Measurements from ENCODE around the gene PAIP2.

The PAIP2 gene

DNA sequence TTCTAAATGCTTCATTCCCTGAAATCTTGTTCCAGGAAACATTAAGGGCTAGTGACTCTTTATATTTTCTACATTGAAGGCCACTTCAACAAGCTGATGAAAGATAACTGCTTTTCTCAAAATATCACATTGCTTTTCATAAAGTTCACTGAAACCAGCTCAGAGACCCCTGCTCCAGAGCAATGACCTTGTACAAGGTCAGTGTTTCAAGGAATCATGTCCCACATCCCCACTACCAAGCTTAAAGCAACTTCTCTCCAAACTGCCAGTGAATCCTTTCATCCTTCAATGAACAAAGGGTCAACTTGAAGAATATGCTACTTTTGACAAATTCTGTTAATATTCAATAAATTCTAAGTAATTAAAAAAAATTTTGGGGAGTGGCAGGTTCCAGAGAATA lies 74.2 kb downstream of the PAIP2 start:
- Histone ChIP-seq H4K91ac (ENCODE audit: low read length) (no peak overlapping the region), H3K36me3 (ENCODE audit: control insufficient read depth in 1 of 2, insufficient read depth in 2 of 2, low read depth in 1 of 2, low read length in 2 of 2) (peaks cover 37 to 70% of the 10 kb centered on the region in 2 experiments), H3K23ac (ENCODE audit: low read length in 2 of 2) (no peak overlapping the region), H3K4me1 (ENCODE audit: control insufficient read depth, insufficient read depth, low read depth, low read length) (peaks cover 8% of the 10 kb centered on the region), H3K9ac (ENCODE audit: low read length) (no peak overlapping the region), H3K27me3 (ENCODE audit: control insufficient read depth in 1 of 2, insufficient read depth in 1 of 2, low read length in 2 of 2) (no peaks in the 10 kb centered on the region), H2BK15ac (ENCODE audit: low read depth, poor library complexity, severe bottlenecking) (no peak overlapping the region), H3K9me3 (ENCODE audit: control insufficient read depth, low read length) (no peaks in the 10 kb centered on the region), H3K4ac (ENCODE audit: low read depth in 1 of 2, low read length in 2 of 2) (no peak overlapping the region), H3K27ac (ENCODE audit: low read length, poor library complexity, severe bottlenecking) (no peak overlapping the region), H3K14ac (ENCODE audit: low read length in 2 of 2) (no peak overlapping the region), H3K4me3 (ENCODE audit: insufficient read depth in 1 of 2, low read depth in 1 of 2, low read length in 2 of 2) (no peak overlapping the region), H2BK120ac (ENCODE audit: low read depth, low read length) (no peak overlapping the region), H3K79me1 (replicated peaks; ENCODE audit: low read length, poor library complexity, severe bottlenecking) (peaks cover 1% of the 10 kb centered on the region), H2BK12ac (ENCODE audit: low read length in 2 of 2) (no peak overlapping the region), H3K4me2 (ENCODE audit: low read length, poor library complexity, severe bottlenecking) (no peak overlapping the region), H3K18ac (ENCODE audit: low read depth in 1 of 2, low read length in 2 of 2) (no peak overlapping the region), H2AK5ac (ENCODE audit: low read length, severe bottlenecking) (no peak overlapping the region), H4K8ac (ENCODE audit: low read length) (no peak overlapping the region), H2AFZ (ENCODE audit: low read depth, low read length) (no peak overlapping the region), H2BK5ac (ENCODE audit: low read depth, low read length, poor library complexity, severe bottlenecking) (no peak overlapping the region)
- no peak for DNase-seq

DNA sequence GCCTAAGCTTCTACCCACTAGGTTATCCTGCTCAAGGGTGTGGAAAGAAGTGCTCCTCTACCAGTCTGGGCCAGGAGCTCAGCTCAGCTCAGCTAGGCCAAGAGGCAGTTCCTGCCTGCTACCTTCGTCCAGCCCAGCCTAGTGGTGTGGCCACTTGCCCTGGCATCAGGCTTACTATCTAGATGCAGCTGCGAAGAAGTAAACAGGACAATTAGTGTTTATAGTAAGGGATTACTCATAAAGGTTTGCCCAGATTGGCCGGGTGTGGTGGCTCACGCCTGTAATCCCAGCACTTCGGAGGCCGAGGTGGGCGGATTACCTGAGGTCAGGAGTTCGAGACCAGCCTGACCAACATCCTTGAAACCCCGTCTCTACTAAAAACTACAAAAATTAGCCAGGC lies 75.0 kb downstream of the PAIP2 start:
- Histone ChIP-seq H3K27me3 (ENCODE audit: control insufficient read depth in 1 of 2, insufficient read depth in 1 of 2, low read length in 2 of 2) (no peaks in the 10 kb centered on the region), H2AFZ (ENCODE audit: low read depth, low read length) (no peak overlapping the region), H3K18ac (ENCODE audit: low read depth in 1 of 2, low read length in 2 of 2) (peak overlapping the region in 1 of 2 experiments; percentile 31), H3K79me1 (replicated peaks; ENCODE audit: low read length, poor library complexity, severe bottlenecking) (peaks cover 1% of the 10 kb centered on the region), H4K8ac (ENCODE audit: low read length) (no peak overlapping the region), H3K4ac (ENCODE audit: low read depth in 1 of 2, low read length in 2 of 2) (no peak overlapping the region), H2BK15ac (ENCODE audit: low read depth, poor library complexity, severe bottlenecking) (no peak overlapping the region), H3K4me2 (ENCODE audit: low read length, poor library complexity, severe bottlenecking) (no peak overlapping the region), H2AK5ac (ENCODE audit: low read length, severe bottlenecking) (no peak overlapping the region), H3K9ac (ENCODE audit: low read length) (no peak overlapping the region), H3K36me3 (ENCODE audit: control insufficient read depth in 1 of 2, insufficient read depth in 2 of 2, low read depth in 1 of 2, low read length in 2 of 2) (peaks cover 37 to 72% of the 10 kb centered on the region in 2 experiments), H2BK120ac (ENCODE audit: low read depth, low read length) (no peak overlapping the region), H2BK12ac (ENCODE audit: low read length in 2 of 2) (no peak overlapping the region), H3K9me3 (ENCODE audit: control insufficient read depth, low read length) (no peaks in the 10 kb centered on the region), H3K23ac (ENCODE audit: low read length in 2 of 2) (peak overlapping the region in 1 of 2 experiments; percentile 61), H3K27ac (ENCODE audit: low read length, poor library complexity, severe bottlenecking) (no peak overlapping the region), H3K4me3 (ENCODE audit: insufficient read depth in 1 of 2, low read depth in 1 of 2, low read length in 2 of 2) (no peak overlapping the region), H2BK5ac (ENCODE audit: low read depth, low read length, poor library complexity, severe bottlenecking) (no peak overlapping the region), H4K91ac (ENCODE audit: low read length) (no peak overlapping the region), H3K4me1 (ENCODE audit: control insufficient read depth, insufficient read depth, low read depth, low read length) (peaks cover 8% of the 10 kb centered on the region), H3K14ac (ENCODE audit: low read length in 2 of 2) (peak overlapping the region in 1 of 2 experiments; percentile 92)
- peak; percentile 40 for DNase-seq
- 70% methylated on average over 9 of the region's 9 CpGs for WGBS

DNA sequence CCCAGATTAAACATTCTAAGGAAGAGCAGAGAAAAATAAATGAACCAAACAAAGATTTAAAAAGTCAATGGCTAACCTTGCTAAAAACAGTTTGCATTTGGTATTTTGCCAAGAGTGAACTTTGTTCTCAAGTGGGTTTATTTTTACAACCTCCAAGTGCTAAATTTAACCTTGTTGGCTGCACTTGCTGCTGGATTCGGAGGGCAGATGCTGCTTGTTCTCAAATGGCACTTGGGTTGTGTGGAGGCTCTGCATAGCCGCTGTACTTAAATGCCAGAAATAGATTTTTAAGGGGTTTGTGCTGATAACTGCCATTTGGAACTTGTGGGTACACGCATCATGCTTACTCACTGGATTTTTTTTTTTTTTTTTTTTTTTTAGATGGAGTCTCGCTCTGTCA lies 75.6 kb downstream of the PAIP2 start:
- no peak overlapping the region for H2BK15ac ChIP-seq (ENCODE audit: low read depth, poor library complexity, severe bottlenecking)
- no peak overlapping the region for H3K14ac ChIP-seq (ENCODE audit: low read length in 2 of 2)
- no peak overlapping the region for H3K4me2 ChIP-seq (ENCODE audit: low read length, poor library complexity, severe bottlenecking)
- no peaks in the 10 kb centered on the region for H3K9me3 ChIP-seq (ENCODE audit: control insufficient read depth, low read length)
- no peak overlapping the region for H3K4me3 ChIP-seq (ENCODE audit: insufficient read depth in 1 of 2, low read depth in 1 of 2, low read length in 2 of 2)
- H3K27ac ChIP-seq (ENCODE audit: low read length, poor library complexity, severe bottlenecking), result no peak overlapping the region
- H3K4ac ChIP-seq (ENCODE audit: low read depth in 1 of 2, low read length in 2 of 2), result no peak overlapping the region
- H3K9ac ChIP-seq (ENCODE audit: low read length), result no peak overlapping the region
- no peak overlapping the region for H4K91ac ChIP-seq (ENCODE audit: low read length)
- H4K8ac ChIP-seq (ENCODE audit: low read length), result no peak overlapping the region
- no peak overlapping the region for H2AFZ ChIP-seq (ENCODE audit: low read depth, low read length)
- H2AK5ac ChIP-seq (ENCODE audit: low read length, severe bottlenecking), result no peak overlapping the region
- H2BK120ac ChIP-seq (ENCODE audit: low read depth, low read length), result no peak overlapping the region
- no peak overlapping the region for H2BK5ac ChIP-seq (ENCODE audit: low read depth, low read length, poor library complexity, severe bottlenecking)
- H3K79me1 ChIP-seq (replicated peaks; ENCODE audit: low read length, poor library complexity, severe bottlenecking), result peaks cover 1% of the 10 kb centered on the region
- 77% methylated on average over 3 of the region's 4 CpGs for whole genome bisulfite sequencing
- peak; percentile 62 for DNase-seq
- H2BK12ac ChIP-seq (ENCODE audit: low read length in 2 of 2), result no peak overlapping the region
- H3K18ac ChIP-seq (ENCODE audit: low read depth in 1 of 2, low read length in 2 of 2), result no peak overlapping the region
- peaks cover 8% of the 10 kb centered on the region for H3K4me1 ChIP-seq (ENCODE audit: control insufficient read depth, insufficient read depth, low read depth, low read length)
- no peak overlapping the region for H3K23ac ChIP-seq (ENCODE audit: low read length in 2 of 2)
- H3K27me3 ChIP-seq (ENCODE audit: control insufficient read depth in 1 of 2, insufficient read depth in 1 of 2, low read length in 2 of 2), result no peaks in the 10 kb centered on the region
- H3K36me3 ChIP-seq (ENCODE audit: control insufficient read depth in 1 of 2, insufficient read depth in 2 of 2, low read depth in 1 of 2, low read length in 2 of 2), result peaks cover 34 to 72% of the 10 kb centered on the region in 2 experiments

- Histone ChIP-seq H3K36me3 (ENCODE audit: control insufficient read depth in 1 of 2, insufficient read depth in 2 of 2, low read depth in 1 of 2, low read length in 2 of 2) (peaks cover 29 to 66% of the 10 kb centered on the region in 2 experiments), H3K79me1 (replicated peaks; ENCODE audit: low read length, poor library complexity, severe bottlenecking) (peaks cover 1% of the 10 kb centered on the region)
- WGBS, result 92% methylated on average over 1 of the region's 1 CpG
Observed at GRCh38 chr5:139418793-139419192, 77.1 kb downstream of the PAIP2 start.

More at GRCh38 chr5:139418793-139419192, 77.1 kb downstream of the PAIP2 start:
- H3K9me3 ChIP-seq (ENCODE audit: control insufficient read depth, low read length), result no peaks in the 10 kb centered on the region
- no peak overlapping the region for H2AFZ ChIP-seq (ENCODE audit: low read depth, low read length)
- H3K27ac ChIP-seq (ENCODE audit: low read length, poor library complexity, severe bottlenecking), result no peak overlapping the region
- no peak overlapping the region for H3K4me2 ChIP-seq (ENCODE audit: low read length, poor library complexity, severe bottlenecking)
- no peak overlapping the region for H3K9ac ChIP-seq (ENCODE audit: low read length)
- H4K91ac ChIP-seq (ENCODE audit: low read length), result no peak overlapping the region
- H3K4me3 ChIP-seq (ENCODE audit: insufficient read depth in 1 of 2, low read depth in 1 of 2, low read length in 2 of 2), result no peak overlapping the region
- H2BK5ac ChIP-seq (ENCODE audit: low read depth, low read length, poor library complexity, severe bottlenecking), result no peak overlapping the region
- H3K4ac ChIP-seq (ENCODE audit: low read depth in 1 of 2, low read length in 2 of 2), result no peak overlapping the region
- DNase-seq, result no peak
- H2BK12ac ChIP-seq (ENCODE audit: low read length in 2 of 2), result no peak overlapping the region
- peaks cover 8% of the 10 kb centered on the region for H3K4me1 ChIP-seq (ENCODE audit: control insufficient read depth, insufficient read depth, low read depth, low read length)
- no peaks in the 10 kb centered on the region for H3K27me3 ChIP-seq (ENCODE audit: control insufficient read depth in 1 of 2, insufficient read depth in 1 of 2, low read length in 2 of 2)
- H4K8ac ChIP-seq (ENCODE audit: low read length), result no peak overlapping the region
- H2AK5ac ChIP-seq (ENCODE audit: low read length, severe bottlenecking), result no peak overlapping the region
- no peak overlapping the region for H3K18ac ChIP-seq (ENCODE audit: low read depth in 1 of 2, low read length in 2 of 2)
- H2BK120ac ChIP-seq (ENCODE audit: low read depth, low read length), result no peak overlapping the region
- H2BK15ac ChIP-seq (ENCODE audit: low read depth, poor library complexity, severe bottlenecking), result no peak overlapping the region
- no peak overlapping the region for H3K23ac ChIP-seq (ENCODE audit: low read length in 2 of 2)
- H3K14ac ChIP-seq (ENCODE audit: low read length in 2 of 2), result no peak overlapping the region

Data from mesenchymal stem cell (in vitro differentiated cells and primary cell).